Smooth muscle cell (in vitro differentiated cells): Measurements from ENCODE around the gene DIP2C. TPM values are rescaled to one million over a fixed set of nuclear protein-coding genes. Genes with fewer than 3 reads are reported as not detected.

Experiments
- DNase-seq: peaks from one replicate; lab custom pipeline; 2025; ENCODE audit not compliant: unreplicated experiment; lab: John Stamatoyannopoulos, UW
- H2AFZ ChIP-seq: fragments of 200-600 bp; sonication (generic); 2 replicates; pipeline ENCODE4 v1.6.0; 2016; ENCODE audit warnings: antibody characterized with exemption, low read depth, mild to moderate bottlenecking
- H3F3A ChIP-seq: fragments of 200-600 bp; sonication (generic); 2 replicates; pipeline ENCODE4 v1.6.0; 2017; ENCODE audit warnings: antibody characterized with exemption, low read depth
- H3K27ac ChIP-seq: fragments of 200-600 bp; sonication (generic); 2 replicates; pipeline ENCODE4 v1.5.1; 2016; ENCODE audit warnings: low read depth, mild to moderate bottlenecking
- H3K27me3 ChIP-seq: fragments of 200-600 bp; sonication (generic); 2 replicates; pipeline ENCODE4 v1.6.1; 2016; ENCODE audit warnings: low read depth, mild to moderate bottlenecking
- H3K36me3 ChIP-seq: fragments of 200-600 bp; sonication (generic); 2 replicates; pipeline ENCODE4 v1.5.1; 2016; ENCODE audit warnings: low read depth
- H3K4me1 ChIP-seq: fragments of 200-600 bp; sonication (generic); 2 replicates; pipeline ENCODE4 v1.5.1; 2016; ENCODE audit warnings: low read depth
- H3K4me2 ChIP-seq: fragments of 200-600 bp; sonication (generic); 2 replicates; pipeline ENCODE4 v1.6.0; 2016; ENCODE audit warnings: mild to moderate bottlenecking
- H3K4me3 ChIP-seq: fragments of 200-600 bp; sonication (generic); 2 replicates; pipeline ENCODE4 v1.5.1; 2016; ENCODE audit warnings: mild to moderate bottlenecking
- H3K79me2 ChIP-seq: fragments of 200-600 bp; sonication (generic); 2 replicates; pipeline ENCODE4 v1.6.0; 2016; ENCODE audit warnings: low read depth, mild to moderate bottlenecking
- H3K9ac ChIP-seq: fragments of 200-600 bp; sonication (generic); 2 replicates; pipeline ENCODE4 v1.6.0; 2016; ENCODE audit warnings: low read depth
- H3K9me3 ChIP-seq: fragments of 200-600 bp; sonication (generic); replicated peaks from 2 replicates; pipeline ENCODE4 v1.5.1; 2016; ENCODE audit warnings: low read depth
- H4K20me1 ChIP-seq: fragments of 200-600 bp; sonication (generic); 2 replicates; pipeline ENCODE4 v1.6.0; 2016; ENCODE audit warnings: low read depth
- WGBS: methylation state at CpG from one replicate; pipeline ENCODE4 v1.1.7; 2016; ENCODE audit warnings: low lambda C conversion rate; 5-methylcytosine and 5-hydroxymethylcytosine counted together
- polyA plus RNA-seq: library from polyadenylated mRNA; unstranded; fragments of >200 nt; fragmentation: Nextera tagmentation; extraction: Ambion mirVana; gene quantifications from 2 replicates; pipeline ENCODE4 v1.2.1, GENCODE V29; 2016
- total RNA-seq: library from RNA; depleted of rRNA; stranded (reverse); fragments of >200 nt; gene quantifications from 2 replicates; pipeline ENCODE4 v1.2.3, GENCODE V29; 2014
- TF ChIP-seq, protein P1 (sequence below): fragments of 200-600 bp; sonication (generic); IDR thresholded peaks from 2 replicates; pipeline ENCODE4 v1.5.1; 2017; ENCODE audit warnings: borderline replicate concordance, mild to moderate bottlenecking, antibody characterized with exemption; ENCODE audit not compliant: insufficient read depth, poor library complexity, severe bottlenecking

DIP2C gene
- total and polyA plus RNA-seq, 2 experiments from 2014 or later, result 14.9 to 15.3 TPM

DNA sequence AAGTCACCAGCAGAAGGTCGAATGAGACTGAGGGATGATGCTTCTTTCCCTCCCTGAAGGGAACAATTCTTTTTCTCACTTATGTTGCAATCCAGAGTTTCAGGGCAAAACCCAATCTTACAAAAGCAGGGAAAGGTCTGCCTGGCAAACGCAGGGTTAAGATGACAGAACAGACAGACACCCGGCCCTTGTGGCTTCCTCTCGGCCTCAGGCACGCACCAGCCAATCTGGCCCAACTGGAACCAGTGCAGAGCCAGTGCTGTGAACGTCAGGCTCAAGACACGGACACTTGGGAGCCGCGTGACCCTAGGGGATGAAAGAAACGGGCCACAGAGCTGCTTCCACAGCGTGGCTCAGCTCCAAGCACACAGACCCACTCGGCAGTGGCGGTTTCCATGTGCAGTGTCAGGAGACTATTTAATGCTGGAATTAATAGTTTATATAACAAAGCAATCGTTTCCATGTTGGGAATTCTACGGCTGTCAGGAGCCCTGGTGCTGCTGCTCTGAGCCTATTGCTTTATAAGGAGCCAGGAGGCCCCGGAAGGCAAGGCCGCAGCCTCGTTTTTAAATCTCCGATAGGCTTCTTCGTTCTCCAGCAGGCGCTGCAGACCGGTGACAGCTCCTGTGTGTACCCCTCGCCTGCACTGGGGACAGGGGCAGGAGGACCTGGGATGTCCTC is 198.4 kb downstream of the DIP2C start:
- Histone ChIP-seq H3K36me3 (no peaks in the 10 kb centered on the region), H3K27me3 (no peaks in the 10 kb centered on the region), H3K27ac (peak overlapping the region; percentile 53), H3K9me3 (no peaks in the 10 kb centered on the region), H3F3A (no peaks in the 10 kb centered on the region), H4K20me1 (peaks cover 95% of the 10 kb centered on the region), H3K4me3 (no peak overlapping the region), H3K9ac (no peak overlapping the region), H2AFZ (no peak overlapping the region), H3K79me2 (peaks cover 78% of the 10 kb centered on the region), H3K4me2 (peak overlapping the region; percentile 69), H3K4me1 (peaks cover 18% of the 10 kb centered on the region)
- WGBS, result 40% methylated on average over 23 of the region's 23 CpGs
- TF ChIP-seq, protein P1, sequence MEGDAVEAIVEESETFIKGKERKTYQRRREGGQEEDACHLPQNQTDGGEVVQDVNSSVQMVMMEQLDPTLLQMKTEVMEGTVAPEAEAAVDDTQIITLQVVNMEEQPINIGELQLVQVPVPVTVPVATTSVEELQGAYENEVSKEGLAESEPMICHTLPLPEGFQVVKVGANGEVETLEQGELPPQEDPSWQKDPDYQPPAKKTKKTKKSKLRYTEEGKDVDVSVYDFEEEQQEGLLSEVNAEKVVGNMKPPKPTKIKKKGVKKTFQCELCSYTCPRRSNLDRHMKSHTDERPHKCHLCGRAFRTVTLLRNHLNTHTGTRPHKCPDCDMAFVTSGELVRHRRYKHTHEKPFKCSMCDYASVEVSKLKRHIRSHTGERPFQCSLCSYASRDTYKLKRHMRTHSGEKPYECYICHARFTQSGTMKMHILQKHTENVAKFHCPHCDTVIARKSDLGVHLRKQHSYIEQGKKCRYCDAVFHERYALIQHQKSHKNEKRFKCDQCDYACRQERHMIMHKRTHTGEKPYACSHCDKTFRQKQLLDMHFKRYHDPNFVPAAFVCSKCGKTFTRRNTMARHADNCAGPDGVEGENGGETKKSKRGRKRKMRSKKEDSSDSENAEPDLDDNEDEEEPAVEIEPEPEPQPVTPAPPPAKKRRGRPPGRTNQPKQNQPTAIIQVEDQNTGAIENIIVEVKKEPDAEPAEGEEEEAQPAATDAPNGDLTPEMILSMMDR, result no peak
- DNase-seq, result peak; percentile 19

DNA sequence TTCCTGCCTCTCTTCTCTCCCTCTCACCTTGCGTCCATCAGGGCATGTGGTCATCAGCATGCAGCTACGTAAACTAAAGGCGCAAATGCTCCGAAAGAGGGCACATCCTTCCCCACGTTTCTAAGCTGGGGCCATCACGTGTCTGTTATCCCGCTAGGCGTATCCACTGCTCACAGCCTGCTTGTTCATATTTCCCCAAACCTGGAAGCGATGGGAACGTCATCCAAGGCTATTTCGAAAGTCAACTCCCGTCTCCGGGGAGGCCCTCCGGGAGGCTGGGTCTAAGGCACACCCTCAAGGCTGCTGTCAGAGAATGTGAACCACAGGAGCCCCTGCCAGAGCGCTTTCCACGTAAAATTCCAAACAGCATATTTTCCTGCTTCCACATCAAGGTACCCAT is 199.2 kb downstream of the DIP2C start:
- H3K27me3 ChIP-seq, result no peaks in the 10 kb centered on the region
- no peak overlapping the region for H3K4me3 ChIP-seq
- no peaks in the 10 kb centered on the region for H3F3A ChIP-seq
- no peak for DNase-seq
- H3K36me3 ChIP-seq, result no peaks in the 10 kb centered on the region
- peaks cover 76% of the 10 kb centered on the region for H3K79me2 ChIP-seq
- peak overlapping the region; percentile 69 for H3K4me2 ChIP-seq
- no peaks in the 10 kb centered on the region for H3K9me3 ChIP-seq
- 76% methylated on average over 16 of the region's 16 CpGs for WGBS
- peak overlapping the region; percentile 53 for H3K27ac ChIP-seq
- H3K9ac ChIP-seq, result no peak overlapping the region
- H4K20me1 ChIP-seq, result peaks cover 95% of the 10 kb centered on the region
- TF ChIP-seq, protein P1, result no peak
- no peak overlapping the region for H2AFZ ChIP-seq
- H3K4me1 ChIP-seq, result peaks cover 18% of the 10 kb centered on the region

DNA sequence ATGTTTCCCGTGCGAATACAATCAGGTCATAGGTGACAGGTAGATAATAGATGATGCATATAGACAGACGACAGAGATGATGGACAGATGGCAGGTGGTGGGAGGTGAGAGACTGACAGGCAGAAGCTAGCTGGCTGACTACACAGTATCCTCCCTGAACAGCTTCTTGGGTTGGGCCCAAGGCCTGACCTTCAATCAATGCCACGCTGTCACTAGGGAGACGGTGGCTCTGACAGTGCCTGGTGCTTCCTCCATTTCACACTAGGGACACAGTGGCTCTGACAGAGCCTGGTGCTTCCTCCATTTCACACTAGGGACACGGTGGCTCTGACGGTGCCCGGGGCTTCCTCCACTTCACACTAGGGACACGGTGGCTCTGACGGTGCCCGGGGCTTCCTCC is 200.1 kb downstream of the DIP2C start:
- Histone ChIP-seq H3K4me2 (no peak overlapping the region), H3K9me3 (no peaks in the 10 kb centered on the region), H3K9ac (no peak overlapping the region), H2AFZ (no peak overlapping the region), H3K79me2 (peaks cover 71% of the 10 kb centered on the region), H3K4me1 (peaks cover 18% of the 10 kb centered on the region), H3K27me3 (no peaks in the 10 kb centered on the region), H3K27ac (no peak overlapping the region), H3K4me3 (no peak overlapping the region), H3K36me3 (no peaks in the 10 kb centered on the region), H3F3A (no peaks in the 10 kb centered on the region), H4K20me1 (peaks cover 94% of the 10 kb centered on the region)
- DNase-seq, result no peak
- TF ChIP-seq, protein P1, result no peak
- WGBS, result 98% methylated on average over 11 of the region's 11 CpGs

DNA sequence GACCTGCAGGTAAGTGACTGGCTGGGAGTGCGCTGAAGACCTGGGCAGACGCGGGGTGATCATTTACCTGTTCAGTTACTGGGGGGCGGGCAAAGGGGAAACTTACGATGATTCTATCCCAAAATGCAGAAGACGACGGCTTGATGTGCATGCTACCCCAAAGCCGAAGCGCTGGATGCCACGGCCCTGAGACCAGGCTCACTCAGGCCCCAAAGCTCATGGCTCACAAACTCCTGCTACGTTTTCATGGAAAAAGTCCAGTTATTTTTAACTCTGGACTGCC is 200.6 kb downstream of the DIP2C start:
- Histone ChIP-seq H3K36me3 (no peaks in the 10 kb centered on the region), H3F3A (no peaks in the 10 kb centered on the region), H3K9me3 (no peaks in the 10 kb centered on the region), H3K27me3 (no peaks in the 10 kb centered on the region), H2AFZ (no peak overlapping the region), H3K27ac (no peak overlapping the region), H3K4me3 (no peak overlapping the region), H3K9ac (no peak overlapping the region), H3K79me2 (peaks cover 69% of the 10 kb centered on the region), H3K4me2 (no peak overlapping the region), H3K4me1 (peaks cover 18% of the 10 kb centered on the region), H4K20me1 (peaks cover 94% of the 10 kb centered on the region)
- no peak for DNase-seq
- TF ChIP-seq, protein P1, result no peak
- 97% methylated on average over 11 of the region's 11 CpGs for WGBS
